Measurements from ENCODE around the gene AKT3.

DNA sequence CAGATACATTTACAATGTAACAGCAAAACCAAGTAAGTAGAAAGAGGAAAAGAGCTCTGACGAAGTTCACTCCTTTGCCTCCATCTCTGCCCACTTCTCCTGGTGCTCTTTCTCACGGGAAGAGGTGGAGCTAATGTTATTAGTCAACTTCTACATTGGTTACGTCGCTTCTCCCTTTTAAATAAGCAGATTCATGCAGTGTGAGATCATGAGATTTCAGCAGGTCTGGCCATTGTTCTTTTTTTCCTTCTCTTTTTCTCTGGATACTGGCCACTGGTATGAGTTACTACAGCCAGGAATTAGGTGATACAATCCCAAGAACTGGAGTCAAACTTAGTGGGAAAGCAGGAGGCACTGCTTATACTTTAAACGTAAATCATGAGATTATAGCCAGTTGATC lies 207.1 kb downstream of the AKT3 start:
- no peak for TF ChIP-seq EZH2 (IDR thresholded peaks at IDR 0.05)
- TF ChIP-seq, protein P1, sequence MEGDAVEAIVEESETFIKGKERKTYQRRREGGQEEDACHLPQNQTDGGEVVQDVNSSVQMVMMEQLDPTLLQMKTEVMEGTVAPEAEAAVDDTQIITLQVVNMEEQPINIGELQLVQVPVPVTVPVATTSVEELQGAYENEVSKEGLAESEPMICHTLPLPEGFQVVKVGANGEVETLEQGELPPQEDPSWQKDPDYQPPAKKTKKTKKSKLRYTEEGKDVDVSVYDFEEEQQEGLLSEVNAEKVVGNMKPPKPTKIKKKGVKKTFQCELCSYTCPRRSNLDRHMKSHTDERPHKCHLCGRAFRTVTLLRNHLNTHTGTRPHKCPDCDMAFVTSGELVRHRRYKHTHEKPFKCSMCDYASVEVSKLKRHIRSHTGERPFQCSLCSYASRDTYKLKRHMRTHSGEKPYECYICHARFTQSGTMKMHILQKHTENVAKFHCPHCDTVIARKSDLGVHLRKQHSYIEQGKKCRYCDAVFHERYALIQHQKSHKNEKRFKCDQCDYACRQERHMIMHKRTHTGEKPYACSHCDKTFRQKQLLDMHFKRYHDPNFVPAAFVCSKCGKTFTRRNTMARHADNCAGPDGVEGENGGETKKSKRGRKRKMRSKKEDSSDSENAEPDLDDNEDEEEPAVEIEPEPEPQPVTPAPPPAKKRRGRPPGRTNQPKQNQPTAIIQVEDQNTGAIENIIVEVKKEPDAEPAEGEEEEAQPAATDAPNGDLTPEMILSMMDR (IDR thresholded peaks at IDR 0.05): no peak
- TF ChIP-seq EZH2phosphoT487 (IDR thresholded peaks at IDR 0.05): no peak

All from neural progenitor cell (in vitro differentiated cells).